HG03095 (cell line): ENCODE data around the gene CEP63.

ENCODE experiments used
- ATAC-seq: cut with Tn5 transposase; IDR thresholded peaks from one replicate; pipeline ENCODE4 v1.9.1; 2021; ENCODE audit warnings: moderate library complexity; ENCODE audit not compliant: unreplicated experiment

The CEP63 gene

GRCh38 chr3:134485718-134486576, at the start of gene CEP63, which contains the start of gene ANAPC13:
TSS of gene CEP63 (plus strand) at chr3:134486057. CDS start at chr3:134495321, 9,264 bp downstream.
TSS of gene ANAPC13 (minus strand) at chr3:134485985. CDS start at chr3:134482904, 3,081 bp downstream.
- ATAC-seq, result peak; percentile 71

DNA sequence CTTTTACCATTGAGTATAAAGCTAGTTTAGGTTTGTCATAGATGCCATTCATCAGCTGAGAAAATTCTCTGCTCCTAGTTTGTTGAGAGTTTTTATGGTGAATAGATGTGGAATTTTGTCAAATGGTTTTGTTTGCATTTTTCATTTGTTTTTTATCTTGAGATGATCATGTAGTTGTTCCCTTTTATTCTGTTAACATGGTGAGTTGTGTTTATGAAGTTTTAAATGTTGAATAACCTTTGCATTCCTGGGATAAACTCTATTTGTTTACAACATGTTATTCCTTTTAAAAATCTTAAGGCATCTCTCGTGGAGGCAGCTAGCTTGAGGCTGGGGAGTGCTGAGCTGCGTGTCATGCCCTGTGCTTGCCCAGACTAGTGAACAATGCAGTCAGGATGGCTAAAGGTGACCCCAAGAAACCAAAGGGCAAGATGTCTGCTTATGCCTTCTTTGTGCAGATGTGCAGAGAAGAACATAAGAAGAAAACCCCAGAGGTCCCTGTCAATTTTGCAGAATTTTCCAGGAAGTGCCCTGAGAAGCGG, 48.6 kb upstream of the CEP63 start:
- no peak for ATAC-seq

DNA sequence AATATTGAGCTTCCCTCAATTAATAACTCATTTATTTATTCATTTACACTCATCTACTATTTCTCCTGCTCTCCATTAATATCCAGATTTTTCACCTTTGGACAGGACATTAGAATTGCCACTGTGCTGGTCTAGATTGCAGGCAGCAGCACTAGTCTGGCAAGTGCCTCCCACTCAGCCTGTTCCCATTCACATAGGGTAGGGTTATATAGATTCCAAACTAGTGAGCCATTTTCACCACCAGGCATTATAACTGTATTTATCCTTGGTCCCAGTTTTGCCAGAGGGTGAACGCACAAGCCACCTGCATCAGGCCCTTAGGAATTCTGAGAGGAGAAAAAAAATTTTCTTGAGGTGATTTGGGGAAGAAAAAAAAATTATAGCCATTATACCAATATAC, 44.5 kb upstream of the CEP63 start:
- no peak for ATAC-seq

DNA sequence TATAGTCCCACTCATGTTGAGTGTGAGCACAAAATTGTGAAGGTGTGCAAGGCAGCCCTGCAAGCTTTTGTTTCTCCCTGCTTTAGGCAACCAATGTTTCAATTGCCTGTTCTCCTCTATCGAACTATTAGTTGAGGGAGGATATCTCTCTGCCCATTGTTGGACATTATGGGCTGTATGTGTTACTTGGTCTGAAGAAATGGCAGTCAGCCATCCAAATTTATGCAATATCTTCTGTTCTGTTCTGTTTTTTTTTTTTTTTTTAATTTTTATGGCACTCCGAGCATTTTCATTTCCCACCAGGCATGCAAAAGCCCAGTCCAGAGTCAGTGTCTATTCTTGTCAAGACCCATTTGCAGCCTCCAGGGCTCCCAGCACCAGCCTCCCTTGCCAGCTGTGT, 44.0 kb upstream of the CEP63 start:
- ATAC-seq, result no peak

DNA sequence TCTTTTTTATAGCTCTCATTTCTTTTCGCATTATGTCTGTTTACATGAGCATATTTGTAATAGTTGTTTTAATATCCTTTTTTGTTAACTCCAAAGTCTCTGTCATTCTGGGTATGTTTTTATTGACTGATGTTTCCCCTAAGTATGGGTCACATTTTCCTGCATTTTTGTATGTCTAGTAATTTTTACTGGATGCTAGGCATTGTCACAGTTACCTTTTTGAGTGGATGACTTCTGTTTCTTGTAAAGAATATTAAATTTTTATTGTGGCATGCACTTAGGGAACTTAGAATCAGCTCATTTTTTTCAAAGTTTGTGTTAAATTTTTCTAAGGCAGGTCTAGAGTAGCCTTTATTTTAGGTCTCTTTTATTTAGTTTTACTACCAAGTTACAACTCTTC, 40.8 kb upstream of the CEP63 start:
- no peak for ATAC-seq

- ATAC-seq, result no peak
Observed at GRCh38 chr3:134445636-134446035, 40.2 kb upstream of the CEP63 start.

- no peak for ATAC-seq
Observed at GRCh38 chr3:134446800-134447199, 39.1 kb upstream of the CEP63 start.

DNA sequence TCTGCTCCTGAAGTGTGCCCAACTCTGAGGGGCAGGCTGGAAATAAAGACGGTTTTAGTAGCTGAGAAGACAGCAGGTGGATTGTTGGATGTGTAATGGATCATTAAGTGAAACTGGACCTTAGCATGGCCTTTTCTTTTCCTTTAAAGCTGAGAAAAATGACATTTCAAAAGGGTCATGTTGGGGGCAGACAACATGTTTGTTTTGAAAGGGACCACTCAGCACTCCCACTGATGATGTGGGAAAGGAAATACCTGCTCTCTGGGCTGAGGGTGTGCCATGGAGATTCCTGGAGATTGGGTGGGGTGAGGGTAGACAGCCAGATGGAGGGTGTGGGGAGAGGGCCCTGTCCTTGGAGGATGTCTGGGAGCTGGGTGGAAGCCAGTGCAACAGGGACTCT, 38.5 kb upstream of the CEP63 start:
- no peak for ATAC-seq

GRCh38 chr3:134448664-134449063, 37.2 kb upstream of the CEP63 start:
- ATAC-seq, result no peak

DNA sequence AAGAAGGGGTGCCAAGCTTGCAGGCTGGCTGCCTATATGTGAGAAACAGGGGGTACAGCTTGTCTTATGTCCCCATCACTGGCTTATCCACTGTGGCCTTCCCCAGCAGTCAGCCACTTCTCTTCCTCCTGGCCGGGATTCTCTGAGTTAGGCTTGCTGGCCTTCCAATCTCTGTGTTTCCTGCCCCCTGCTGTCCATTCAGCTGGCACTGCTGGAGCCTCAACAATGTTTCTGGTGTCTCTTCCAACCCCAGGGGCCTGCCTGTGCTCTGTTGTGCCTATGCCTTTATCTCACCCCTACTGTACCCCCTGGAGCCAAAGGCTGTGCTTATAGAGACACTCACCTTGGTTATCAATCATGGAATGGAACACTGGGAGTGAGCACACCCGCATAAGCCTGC, 36.6 kb upstream of the CEP63 start:
- no peak for ATAC-seq

DNA sequence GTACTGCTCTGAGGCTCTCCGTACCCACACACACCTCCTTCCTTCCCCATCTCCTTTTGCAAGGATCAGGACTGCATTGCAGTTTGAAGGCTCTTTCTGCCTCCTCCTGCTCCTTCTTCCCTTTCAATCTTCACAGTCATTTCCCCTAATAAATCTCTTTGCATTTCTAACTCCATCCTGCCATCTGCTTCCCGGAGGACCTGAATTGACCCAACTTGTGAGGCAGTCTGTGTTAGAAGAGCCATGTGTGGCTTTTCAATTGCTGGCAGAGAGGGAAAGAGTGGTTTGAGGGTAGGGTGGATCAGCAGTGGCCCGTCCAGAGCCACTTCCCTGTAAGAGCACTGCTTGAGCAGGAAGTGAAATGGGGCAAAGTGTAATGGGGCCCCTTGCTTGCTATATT, 35.9 kb upstream of the CEP63 start:
- ATAC-seq, result no peak

GRCh38 chr3:134453631-134454030, 32.2 kb upstream of the CEP63 start:
- no peak for ATAC-seq

GRCh38 chr3:134457376-134458074, 28.3 kb upstream of the CEP63 start:
- no peak for ATAC-seq

- ATAC-seq, result no peak
Observed at GRCh38 chr3:134458406-134458945, 27.4 kb upstream of the CEP63 start.

- no peak for ATAC-seq
Observed at GRCh38 chr3:134459562-134459961, 26.3 kb upstream of the CEP63 start.

DNA sequence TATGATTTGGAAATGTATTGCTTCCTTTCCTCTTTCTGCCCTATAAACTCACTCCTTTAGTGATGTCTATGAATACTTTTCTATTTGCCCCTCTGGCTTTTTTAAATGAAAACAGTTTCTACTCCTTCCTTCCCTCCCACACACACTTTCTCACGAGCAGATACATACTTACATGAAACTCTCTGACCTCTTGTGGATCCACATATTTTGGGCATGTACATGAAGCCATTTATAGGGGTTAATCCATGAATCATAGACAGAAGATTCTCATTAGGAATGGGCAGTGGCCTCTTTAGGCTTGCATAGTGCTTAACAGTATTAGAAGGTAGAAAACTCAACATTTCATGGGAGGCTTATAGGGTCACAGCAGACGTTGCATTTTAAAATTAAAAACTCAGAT, 24.9 kb upstream of the CEP63 start:
- no peak for ATAC-seq

GRCh38 chr3:134462331-134462941, 23.4 kb upstream of the CEP63 start:
- ATAC-seq, result no peak

DNA sequence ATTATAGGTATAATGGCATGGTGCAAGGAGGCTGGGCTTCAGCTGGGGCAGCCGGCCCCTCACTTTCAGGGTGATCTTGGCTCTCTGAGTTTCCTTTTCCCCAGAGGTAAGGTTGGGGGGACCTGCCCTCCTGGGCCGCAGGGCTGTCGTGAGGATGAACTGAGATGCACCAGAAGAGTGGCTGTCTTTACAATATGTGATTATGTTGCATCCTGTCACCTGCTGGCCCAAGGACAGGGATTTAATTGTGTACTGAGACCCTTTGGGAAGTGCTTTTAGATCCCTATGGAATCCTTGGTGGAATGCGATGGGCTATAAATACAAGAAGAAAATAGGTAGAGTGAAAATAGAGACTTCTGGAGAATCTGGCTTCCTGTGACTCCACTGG, 22.2 kb upstream of the CEP63 start:
- no peak for ATAC-seq

- no peak for ATAC-seq
Observed at GRCh38 chr3:134464064-134464688, 21.7 kb upstream of the CEP63 start.

DNA sequence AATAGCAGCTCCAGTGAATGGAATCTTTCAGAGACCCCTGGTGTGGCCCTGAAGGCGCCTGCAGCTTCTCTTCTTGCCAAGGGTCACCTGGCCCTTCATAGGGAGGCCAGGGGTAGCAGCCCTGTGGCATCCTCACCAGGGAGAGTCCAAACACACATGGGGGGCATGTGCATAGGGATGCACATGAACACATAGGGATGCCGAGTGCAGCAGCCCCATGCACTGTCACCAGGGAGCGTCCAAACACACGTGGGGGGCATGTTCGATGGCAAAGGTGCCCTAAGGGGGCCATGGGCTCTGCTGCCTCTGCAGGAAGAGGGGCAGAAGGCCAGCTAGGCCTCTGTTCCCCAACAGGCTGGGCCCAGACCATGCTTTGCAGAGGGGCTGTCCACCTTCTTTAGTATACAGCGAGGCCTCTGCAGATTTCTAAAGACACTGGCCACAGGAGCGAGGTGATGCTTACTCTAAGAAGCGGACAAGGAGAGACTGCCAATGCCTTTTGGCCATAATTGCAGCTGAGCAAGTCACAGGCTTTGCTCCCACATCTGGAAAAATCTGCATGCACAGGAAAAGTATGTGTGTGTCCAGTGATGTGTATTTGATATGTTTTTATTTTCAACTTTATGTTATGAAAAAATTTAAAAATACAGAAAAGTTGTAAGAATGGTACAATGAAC, 21.0 kb upstream of the CEP63 start:
- ATAC-seq, result no peak
